HL-60 (cell line): ENCODE results near the gene TTC28.

ENCODE experiments used
- DNase-seq, 2 experiments: peaks; one replicate each; pipeline ENCODE4 v3.0.0-alpha.2; 2010 to 2020; ENCODE audit warnings: low read depth in 1 of 2, low spot score in 1 of 2
- H3K27ac ChIP-seq: fragments of 250-450 bp; sonication (Bioruptor Pico); replicated peaks from 2 replicates; pipeline ENCODE4 v1.5.1; 2020; ENCODE audit warnings: mild to moderate bottlenecking, moderate library complexity
- H3K27me3 ChIP-seq: fragments of 250-450 bp; sonication (Bioruptor Pico); 2 replicates; pipeline ENCODE4 v1.5.1; 2021; ENCODE audit warnings: mild to moderate bottlenecking, moderate library complexity; ENCODE audit not compliant: insufficient read depth, poor library complexity, severe bottlenecking
- H3K4me3 ChIP-seq: replicated peaks from 2 replicates; pipeline ENCODE4 v1.5.1; 2011; ENCODE audit warnings: mild to moderate bottlenecking, control low read depth, low read length; ENCODE audit not compliant: insufficient read depth
- GABPA ChIP-seq: IDR thresholded peaks from 2 replicates; pipeline ENCODE4 v1.6.1; 2012; ENCODE audit warnings: low read depth
- POLR2AphosphoS5 ChIP-seq: IDR thresholded peaks from 2 replicates; pipeline ENCODE4 v1.6.1; 2012; ENCODE audit warnings: low read depth
- SPI1 ChIP-seq: IDR thresholded peaks from 2 replicates; pipeline ENCODE4 v1.6.1; 2012; ENCODE audit warnings: low read depth, mild to moderate bottlenecking, borderline replicate concordance
- TF ChIP-seq, protein P1 (sequence below): IDR thresholded peaks from one replicate; pipeline ENCODE4 v1.5.1; 2011; ENCODE audit warnings: low read length, control low read depth, inconsistent platforms; ENCODE audit not compliant: insufficient read depth
- TF ChIP-seq, protein P2 (sequence below): IDR thresholded peaks from 2 replicates; pipeline ENCODE4 v1.6.1; 2012; ENCODE audit warnings: low read depth; ENCODE audit not compliant: insufficient replicate concordance

TTC28 gene

DNA sequence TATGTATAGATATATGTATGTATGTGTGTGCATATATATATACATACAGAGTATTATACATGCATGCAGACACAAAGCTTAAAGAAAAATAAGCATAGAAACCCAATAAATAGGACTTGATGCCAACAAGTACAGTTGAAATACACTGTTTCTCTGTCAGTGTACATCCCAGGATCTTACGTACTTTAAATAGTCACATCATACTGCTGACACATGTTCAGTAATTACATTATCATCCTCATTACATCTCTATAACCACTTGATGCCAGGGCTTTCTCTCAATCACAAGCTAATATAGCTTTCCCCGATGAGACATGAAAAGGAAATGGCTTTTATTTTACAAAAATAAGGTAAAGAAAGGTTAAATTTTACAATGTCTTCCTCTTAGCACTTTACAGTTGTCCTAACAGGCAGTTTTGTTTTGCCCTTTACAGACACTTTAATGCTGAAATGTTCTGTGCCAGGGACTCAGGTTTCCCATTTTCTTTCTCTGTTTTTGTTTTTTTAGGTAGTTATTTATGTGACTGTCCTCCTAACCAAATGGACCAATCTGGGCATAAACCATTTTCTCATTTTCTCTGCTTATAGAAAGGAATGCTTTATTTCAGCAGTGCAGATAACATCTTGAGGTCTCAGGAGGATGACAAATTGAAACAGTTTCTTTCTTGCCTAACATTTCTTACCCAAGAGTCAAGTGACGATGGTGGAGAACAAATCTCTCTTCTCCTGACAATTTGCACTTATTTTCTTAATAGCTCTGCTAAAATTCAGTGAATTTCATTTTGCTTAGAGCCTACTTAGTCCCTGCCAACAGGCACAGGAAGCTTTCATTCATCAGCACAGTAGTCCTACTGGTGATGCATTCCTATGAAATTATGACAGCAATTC, 350.2 kb downstream of the TTC28 start:
- no peak for TF ChIP-seq SPI1
- no peak for TF ChIP-seq POLR2AphosphoS5
- no peak for TF ChIP-seq GABPA
- TF ChIP-seq, protein P1, sequence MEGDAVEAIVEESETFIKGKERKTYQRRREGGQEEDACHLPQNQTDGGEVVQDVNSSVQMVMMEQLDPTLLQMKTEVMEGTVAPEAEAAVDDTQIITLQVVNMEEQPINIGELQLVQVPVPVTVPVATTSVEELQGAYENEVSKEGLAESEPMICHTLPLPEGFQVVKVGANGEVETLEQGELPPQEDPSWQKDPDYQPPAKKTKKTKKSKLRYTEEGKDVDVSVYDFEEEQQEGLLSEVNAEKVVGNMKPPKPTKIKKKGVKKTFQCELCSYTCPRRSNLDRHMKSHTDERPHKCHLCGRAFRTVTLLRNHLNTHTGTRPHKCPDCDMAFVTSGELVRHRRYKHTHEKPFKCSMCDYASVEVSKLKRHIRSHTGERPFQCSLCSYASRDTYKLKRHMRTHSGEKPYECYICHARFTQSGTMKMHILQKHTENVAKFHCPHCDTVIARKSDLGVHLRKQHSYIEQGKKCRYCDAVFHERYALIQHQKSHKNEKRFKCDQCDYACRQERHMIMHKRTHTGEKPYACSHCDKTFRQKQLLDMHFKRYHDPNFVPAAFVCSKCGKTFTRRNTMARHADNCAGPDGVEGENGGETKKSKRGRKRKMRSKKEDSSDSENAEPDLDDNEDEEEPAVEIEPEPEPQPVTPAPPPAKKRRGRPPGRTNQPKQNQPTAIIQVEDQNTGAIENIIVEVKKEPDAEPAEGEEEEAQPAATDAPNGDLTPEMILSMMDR: no peak
- TF ChIP-seq, protein P2, sequence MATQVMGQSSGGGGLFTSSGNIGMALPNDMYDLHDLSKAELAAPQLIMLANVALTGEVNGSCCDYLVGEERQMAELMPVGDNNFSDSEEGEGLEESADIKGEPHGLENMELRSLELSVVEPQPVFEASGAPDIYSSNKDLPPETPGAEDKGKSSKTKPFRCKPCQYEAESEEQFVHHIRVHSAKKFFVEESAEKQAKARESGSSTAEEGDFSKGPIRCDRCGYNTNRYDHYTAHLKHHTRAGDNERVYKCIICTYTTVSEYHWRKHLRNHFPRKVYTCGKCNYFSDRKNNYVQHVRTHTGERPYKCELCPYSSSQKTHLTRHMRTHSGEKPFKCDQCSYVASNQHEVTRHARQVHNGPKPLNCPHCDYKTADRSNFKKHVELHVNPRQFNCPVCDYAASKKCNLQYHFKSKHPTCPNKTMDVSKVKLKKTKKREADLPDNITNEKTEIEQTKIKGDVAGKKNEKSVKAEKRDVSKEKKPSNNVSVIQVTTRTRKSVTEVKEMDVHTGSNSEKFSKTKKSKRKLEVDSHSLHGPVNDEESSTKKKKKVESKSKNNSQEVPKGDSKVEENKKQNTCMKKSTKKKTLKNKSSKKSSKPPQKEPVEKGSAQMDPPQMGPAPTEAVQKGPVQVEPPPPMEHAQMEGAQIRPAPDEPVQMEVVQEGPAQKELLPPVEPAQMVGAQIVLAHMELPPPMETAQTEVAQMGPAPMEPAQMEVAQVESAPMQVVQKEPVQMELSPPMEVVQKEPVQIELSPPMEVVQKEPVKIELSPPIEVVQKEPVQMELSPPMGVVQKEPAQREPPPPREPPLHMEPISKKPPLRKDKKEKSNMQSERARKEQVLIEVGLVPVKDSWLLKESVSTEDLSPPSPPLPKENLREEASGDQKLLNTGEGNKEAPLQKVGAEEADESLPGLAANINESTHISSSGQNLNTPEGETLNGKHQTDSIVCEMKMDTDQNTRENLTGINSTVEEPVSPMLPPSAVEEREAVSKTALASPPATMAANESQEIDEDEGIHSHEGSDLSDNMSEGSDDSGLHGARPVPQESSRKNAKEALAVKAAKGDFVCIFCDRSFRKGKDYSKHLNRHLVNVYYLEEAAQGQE: no peak
- no peak overlapping the region for H3K4me3 ChIP-seq
- H3K27me3 ChIP-seq: peaks cover 2% of the 10 kb centered on the region
- DNase-seq: no peak
- H3K27ac ChIP-seq: no peak overlapping the region

DNA sequence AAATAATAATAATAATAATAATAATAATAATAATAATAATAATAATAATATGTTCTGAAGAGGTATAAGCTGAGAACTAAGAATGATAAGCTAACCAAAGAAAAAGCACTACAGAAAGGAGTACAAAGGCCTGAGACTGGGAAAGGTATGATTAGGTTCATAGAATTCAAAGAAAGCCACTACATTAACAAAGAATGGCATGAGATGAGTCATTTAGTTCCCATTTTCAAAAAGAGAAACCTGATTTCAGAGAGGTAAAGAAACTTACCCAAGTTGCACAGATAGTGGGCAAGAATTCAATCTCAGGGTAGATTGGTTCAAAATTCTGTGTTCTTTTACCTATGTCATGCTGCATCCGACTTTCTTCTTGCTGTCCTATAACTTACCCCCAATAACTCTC, 350.9 kb downstream of the TTC28 start:
- DNase-seq: no peak
- no peak overlapping the region for H3K27ac ChIP-seq
- no peak for TF ChIP-seq POLR2AphosphoS5
- TF ChIP-seq GABPA: no peak
- TF ChIP-seq, protein P2: no peak
- no peak overlapping the region for H3K4me3 ChIP-seq
- peaks cover 2% of the 10 kb centered on the region for H3K27me3 ChIP-seq

DNA sequence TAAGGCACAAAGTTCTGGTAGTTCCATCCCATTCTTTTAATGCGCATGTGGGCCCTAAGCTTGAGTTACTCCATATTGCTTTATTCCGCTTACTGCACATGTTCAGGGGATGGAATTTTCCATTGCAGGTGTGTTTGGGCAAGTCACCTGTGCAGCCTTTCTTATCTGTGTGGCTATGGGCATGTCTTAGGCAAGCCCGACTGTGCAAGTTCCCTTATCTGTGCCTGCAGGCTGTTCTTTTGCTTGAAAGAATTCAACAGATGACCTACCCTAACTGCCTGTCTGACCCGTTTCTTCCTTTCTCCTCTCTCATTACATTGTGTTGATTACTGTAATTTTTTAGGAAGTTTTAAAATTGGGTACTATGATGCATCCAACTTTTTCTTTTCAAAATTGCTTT, 363.6 kb downstream of the TTC28 start:
- no peak overlapping the region for H3K4me3 ChIP-seq
- TF ChIP-seq POLR2AphosphoS5 (no peak), GABPA (no peak), SPI1 (no peak)
- TF ChIP-seq, protein P1: no peak
- TF ChIP-seq, protein P2: no peak
- H3K27ac ChIP-seq: no peak overlapping the region
- H3K27me3 ChIP-seq: no peaks in the 10 kb centered on the region
- DNase-seq: no peak
